Islet precursor cell (in vitro differentiated cells): ENCODE measurements around the gene NBPF9.
"Not testable (repeated sequence)": the region's sequence is repeated elsewhere in the genome, so short reads cannot be mapped to it uniquely, and the experiment has no call there.

ENCODE experiments used
- DNase-seq: peaks from one replicate; pipeline ENCODE4 v3.0.0-alpha.2; 2018

NBPF9 gene

DNA sequence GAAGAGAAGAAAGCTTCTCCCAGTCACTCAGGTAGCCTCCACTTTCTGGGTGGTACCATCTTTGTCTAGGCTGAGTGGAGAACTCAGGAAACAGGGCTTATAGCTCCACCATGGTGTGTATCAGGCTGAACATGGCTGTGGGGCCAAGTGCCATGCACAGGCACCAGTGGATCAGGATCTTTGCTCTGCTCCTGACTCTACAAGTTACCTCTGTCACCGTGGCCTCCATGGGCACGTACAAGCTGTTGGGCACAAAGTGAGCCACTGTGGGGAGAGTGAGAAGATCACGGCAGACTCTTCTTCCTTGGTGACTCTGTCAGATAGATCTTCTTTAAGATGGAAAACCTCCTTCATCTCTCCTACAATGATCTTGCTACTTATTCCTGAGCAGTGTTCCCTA lies 93.6 kb downstream of the NBPF9 start:
- DNase-seq = not testable (repeated sequence)

DNA sequence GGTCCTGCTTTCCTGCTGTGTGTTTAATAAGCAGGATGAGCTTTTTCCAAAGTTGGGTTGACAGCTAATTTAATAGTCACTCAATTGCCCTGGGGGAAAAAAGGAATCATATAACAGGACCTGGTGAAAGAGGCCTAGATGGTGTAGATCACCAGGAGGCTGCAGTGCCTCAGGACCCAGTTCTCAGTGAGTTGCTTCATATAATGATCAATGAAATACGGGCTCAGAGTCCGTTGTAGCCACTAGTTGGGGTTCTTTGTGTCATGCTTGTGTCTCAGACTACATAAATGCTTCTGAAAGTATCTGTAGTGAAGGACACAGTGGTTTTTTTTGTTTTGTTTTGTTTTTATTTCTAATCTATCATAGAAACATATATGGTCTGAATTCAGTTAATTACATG lies 94.6 kb downstream of the NBPF9 start:
- not testable (repeated sequence) for DNase-seq

DNA sequence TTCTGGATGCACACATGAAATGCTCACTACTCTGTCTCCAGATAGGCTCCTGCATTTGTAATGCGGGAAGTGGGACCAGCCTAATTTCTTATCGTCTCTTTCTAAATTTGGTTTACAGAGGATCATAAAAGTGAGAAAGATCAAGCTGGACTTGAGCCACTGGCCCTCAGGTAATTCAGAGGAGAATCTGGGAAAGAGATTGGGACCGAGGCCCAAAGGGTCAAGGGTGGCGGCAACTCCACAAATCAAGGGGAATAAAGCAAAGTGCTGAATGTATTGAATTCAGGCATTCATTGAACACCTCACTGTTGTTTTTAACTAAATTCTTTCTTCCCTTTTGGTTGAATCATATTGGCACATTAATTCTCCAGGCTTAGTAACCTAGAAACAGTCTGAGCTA lies 95.0 kb downstream of the NBPF9 start:
- DNase-seq = not testable (repeated sequence)
